SK-N-SH treated with all-trans-retinoic acid at 6 μM for 48 hours (cell line): Measurements from ENCODE around the gene AKAP12.
"Not testable (repeated sequence)": the region's sequence is repeated elsewhere in the genome, so short reads cannot be mapped to it uniquely, and the experiment has no call there.

Experiments
- ATAC-seq: fragments of 200-7000 bp; cut with Tn5 transposase; 3 replicates; pipeline ENCODE4 v1.9.1; 2020; ENCODE audit warnings: mild to moderate bottlenecking, moderate library complexity
- ARNTL ChIP-seq: fragments of 450-650 bp; formaldehyde crosslinking; IDR thresholded peaks from 2 replicates; pipeline ENCODE4 v1.5.0; 2020; ENCODE audit warnings: low read depth, mild to moderate bottlenecking, moderate library complexity, borderline replicate concordance
- CSDC2 ChIP-seq: fragments of 250-450 bp; sonication (Bioruptor Pico); IDR thresholded peaks from 2 replicates; pipeline ENCODE4 v1.5.0; 2020; ENCODE audit warnings: mild to moderate bottlenecking, moderate library complexity
- CSRNP3 ChIP-seq: fragments of 250-450 bp; sonication (Bioruptor Pico); IDR thresholded peaks from 2 replicates; pipeline ENCODE4 v1.5.1; 2021; ENCODE audit warnings: mild to moderate bottlenecking, moderate library complexity
- ESRRG ChIP-seq: fragments of 250-450 bp; sonication (Bioruptor Pico); IDR thresholded peaks from 2 replicates; pipeline ENCODE4 v1.6.1; 2021; ENCODE audit warnings: mild to moderate bottlenecking
- GLIS3 ChIP-seq: fragments of 250-450 bp; sonication (Bioruptor Pico); IDR thresholded peaks from 2 replicates; pipeline ENCODE4 v1.5.0; 2020; ENCODE audit warnings: mild to moderate bottlenecking, moderate library complexity
- OSR1 ChIP-seq: fragments of 250-450 bp; sonication (Bioruptor Pico); IDR thresholded peaks from 2 replicates; pipeline ENCODE4 v1.8.0; 2022; ENCODE audit warnings: moderate library complexity, mild to moderate bottlenecking, inconsistent platforms
- PATZ1 ChIP-seq: fragments of 250-450 bp; sonication (Bioruptor Pico); IDR thresholded peaks from 2 replicates; pipeline ENCODE4 v1.8.0; 2020; ENCODE audit warnings: mild to moderate bottlenecking, moderate library complexity, borderline replicate concordance
- POU6F1 ChIP-seq: fragments of 250-450 bp; sonication (Bioruptor Pico); IDR thresholded peaks from 2 replicates; pipeline ENCODE4 v1.8.0; 2021; ENCODE audit warnings: low read depth, mild to moderate bottlenecking, moderate library complexity, borderline replicate concordance
- PPARA ChIP-seq: fragments of 250-450 bp; sonication (Bioruptor Pico); IDR thresholded peaks from 2 replicates; pipeline ENCODE4 v1.5.0; 2020; ENCODE audit warnings: mild to moderate bottlenecking, borderline replicate concordance
- RARB ChIP-seq: fragments of 250-450 bp; sonication (Bioruptor Pico); IDR thresholded peaks from 2 replicates; pipeline ENCODE4 v1.8.0; 2021; ENCODE audit warnings: mild to moderate bottlenecking, moderate library complexity
- SNAI2 ChIP-seq: fragments of 250-450 bp; sonication (Bioruptor Pico); IDR thresholded peaks from 2 replicates; pipeline ENCODE4 v1.5.0; 2020; ENCODE audit warnings: mild to moderate bottlenecking, moderate library complexity
- TCF4 ChIP-seq: fragments of 250-450 bp; sonication (Bioruptor Pico); IDR thresholded peaks from 2 replicates; pipeline ENCODE4 v1.8.0; 2021; ENCODE audit warnings: mild to moderate bottlenecking, moderate library complexity, borderline replicate concordance
- TOX ChIP-seq: fragments of 250-450 bp; sonication (Bioruptor Pico); IDR thresholded peaks from 2 replicates; pipeline ENCODE4 v1.8.0; 2021; ENCODE audit warnings: mild to moderate bottlenecking, moderate library complexity, borderline replicate concordance
- TSHZ2 ChIP-seq: fragments of 250-450 bp; sonication (Bioruptor Pico); IDR thresholded peaks from 2 replicates; pipeline ENCODE4 v1.5.0; 2020; ENCODE audit warnings: mild to moderate bottlenecking, moderate library complexity
- ZC3H10 ChIP-seq: fragments of 250-450 bp; sonication (Bioruptor Pico); IDR thresholded peaks from 2 replicates; pipeline ENCODE4 v1.5.1; 2021; ENCODE audit warnings: mild to moderate bottlenecking, moderate library complexity
- ZFP3 ChIP-seq: fragments of 250-450 bp; sonication (Bioruptor Pico); IDR thresholded peaks from 2 replicates; pipeline ENCODE4 v1.5.0; 2020; ENCODE audit warnings: mild to moderate bottlenecking, moderate library complexity
- ZFP30 ChIP-seq: fragments of 450-650 bp; formaldehyde crosslinking; IDR thresholded peaks from 2 replicates; pipeline ENCODE4 v1.5.0; 2022; ENCODE audit warnings: mild to moderate bottlenecking, moderate library complexity
- ZNF565 ChIP-seq: fragments of 450-650 bp; formaldehyde crosslinking; conservative IDR thresholded peaks from 2 replicates; pipeline ENCODE4 v1.5.0; 2020; ENCODE audit warnings: low read depth, mild to moderate bottlenecking, moderate library complexity
- ZNF70 ChIP-seq: fragments of 450-650 bp; formaldehyde crosslinking; IDR thresholded peaks from 2 replicates; pipeline ENCODE4 v1.5.0; 2020; ENCODE audit warnings: mild to moderate bottlenecking, moderate library complexity
- ZNF8 ChIP-seq: fragments of 450-650 bp; formaldehyde crosslinking; IDR thresholded peaks from 2 replicates; pipeline ENCODE4 v1.5.0; 2020; ENCODE audit warnings: mild to moderate bottlenecking, moderate library complexity

AKAP12 gene

GRCh38 chr6:151341476-151342195 lies 101.9 kb downstream of the AKAP12 start:
- no peak for TF ChIP-seq POU6F1
- TF ChIP-seq ARNTL (CRISPR knock-in tag), result no peak
- no peak for TF ChIP-seq ZFP30 (CRISPR knock-in tag)
- TF ChIP-seq ZNF8 (CRISPR knock-in tag), result no peak
- TF ChIP-seq ZFP3 (CRISPR knock-in tag), result no peak
- TF ChIP-seq RARB (CRISPR knock-in tag), result no peak
- TF ChIP-seq PATZ1, result no peak
- no peak for TF ChIP-seq TCF4
- ATAC-seq, result no peak

- not testable (repeated sequence) for ATAC-seq
These were observed 103.0 kb downstream of the AKAP12 start for GRCh38 chr6:151342750-151343149.

- no peak for ATAC-seq
- TF ChIP-seq OSR1 (CRISPR knock-in tag) (no peak), SNAI2 (CRISPR knock-in tag) (no peak), TOX (CRISPR knock-in tag) (no peak), ZNF70 (no peak), ZFP3 (CRISPR knock-in tag) (no peak), TCF4 (no peak), ARNTL (CRISPR knock-in tag) (no peak), ESRRG (CRISPR knock-in tag) (no peak), TSHZ2 (CRISPR knock-in tag) (no peak), GLIS3 (CRISPR knock-in tag) (no peak), POU6F1 (no peak), CSRNP3 (CRISPR knock-in tag) (no peak), PATZ1 (no peak), ZC3H10 (CRISPR knock-in tag) (no peak), PPARA (CRISPR knock-in tag) (no peak), CSDC2 (CRISPR knock-in tag) (no peak), ZNF565 (CRISPR knock-in tag) (no peak), ZNF8 (CRISPR knock-in tag) (no peak), RARB (CRISPR knock-in tag) (no peak)
These were observed 110.0 kb downstream of the AKAP12 start for GRCh38 chr6:151349651-151350270.
